Measurements from ENCODE around the gene DIP2C.
"Not testable (repeated sequence)": the region's sequence is repeated elsewhere in the genome, so short reads cannot be mapped to it uniquely, and the experiment has no call there.

DIP2C gene

GRCh38 chr10:472241-472910 is 217.1 kb downstream of the DIP2C start:
- no peak for DNase-seq

GRCh38 chr10:470339-471003 is 219.0 kb downstream of the DIP2C start:
- DNase-seq, result no peak

- DNase-seq, result no peak
Observed at GRCh38 chr10:469947-470338, 219.5 kb downstream of the DIP2C start.

- no peak for DNase-seq
Observed at GRCh38 chr10:459743-460142, 229.7 kb downstream of the DIP2C start.

- DNase-seq, result no peak
Observed at GRCh38 chr10:458421-458851, 231.0 kb downstream of the DIP2C start.

GRCh38 chr10:456486-456885 is 233.0 kb downstream of the DIP2C start:
- DNase-seq, result no peak

- DNase-seq, result no peak
Observed at GRCh38 chr10:454860-455259, 234.6 kb downstream of the DIP2C start.

- no peak for DNase-seq
Observed at GRCh38 chr10:453647-454046, 235.8 kb downstream of the DIP2C start.

GRCh38 chr10:452512-453426 is 236.7 kb downstream of the DIP2C start:
- DNase-seq, result no peak

- no peak for DNase-seq
Observed at GRCh38 chr10:451856-452255, 237.6 kb downstream of the DIP2C start.

GRCh38 chr10:451021-451471 is 238.4 kb downstream of the DIP2C start:
- no peak for DNase-seq

GRCh38 chr10:450463-450862 is 239.0 kb downstream of the DIP2C start:
- no peak for DNase-seq

GRCh38 chr10:449331-449730 is 240.1 kb downstream of the DIP2C start:
- DNase-seq, result not testable (repeated sequence)

GRCh38 chr10:443459-443858 is 246.0 kb downstream of the DIP2C start:
- no peak for DNase-seq

- DNase-seq, result no peak
Observed at GRCh38 chr10:442209-442608, 247.3 kb downstream of the DIP2C start.

GRCh38 chr10:441659-442058 is 247.8 kb downstream of the DIP2C start:
- DNase-seq, result no peak

- DNase-seq, result no peak
Observed at GRCh38 chr10:440127-440526, 249.3 kb downstream of the DIP2C start.

- DNase-seq, result no peak
Observed at GRCh38 chr10:437698-438490, 251.6 kb downstream of the DIP2C start.

GRCh38 chr10:436911-437665 is 252.4 kb downstream of the DIP2C start:
- no peak for DNase-seq

GRCh38 chr10:436013-436697 is 253.3 kb downstream of the DIP2C start:
- DNase-seq, result no peak

- no peak for DNase-seq
Observed at GRCh38 chr10:435397-435796, 254.1 kb downstream of the DIP2C start.

Data from NCI-H1105 (cell line).